Measurements from ENCODE around the gene AFF3. TPM values are rescaled to one million over a fixed set of nuclear protein-coding genes. Genes with fewer than 3 reads are reported as not detected.

Gene AFF3
- total and polyA plus RNA-seq, 2 donors (not counting 3 experiments of a cell fraction or from before 2014, with no cell fraction given) = 0.06 to 0.07 TPM

GRCh38 chr2:99626158-99626557 lies 516.2 kb downstream of the AFF3 start:
- no TSS peak for BruUV-seq (replicated peaks)
- Histone ChIP-seq H2AFZ (ENCODE audit: low read depth, low read length) (no peak overlapping the region), H3K27me3 (ENCODE audit: control insufficient read depth in 2 of 2, insufficient read depth in 2 of 2, low read length in 2 of 2) (no peaks in the 10 kb centered on the region), H3K9me3 (replicated peaks; ENCODE audit: control insufficient read depth, insufficient read depth, low read length) (no peaks in the 10 kb centered on the region), H3K36me3 (ENCODE audit: control insufficient read depth in 2 of 2, extremely low read depth in 1 of 2, insufficient read depth in 2 of 2, low read length in 2 of 2) (no peaks in the 10 kb centered on the region), H3K9me1 (replicated peaks; ENCODE audit: control insufficient read depth, extremely low read depth, insufficient read depth, low read length) (no peaks in the 10 kb centered on the region), H3K9ac (replicated peaks; ENCODE audit: extremely low read depth, insufficient read depth, low read length) (no peak overlapping the region), H3K79me2 (ENCODE audit: control insufficient read depth, insufficient read depth, low read length) (no peaks in the 10 kb centered on the region), H3K4me1 (ENCODE audit: control insufficient read depth, extremely low read depth, insufficient read depth, low read length) (no peaks in the 10 kb centered on the region), H4K20me1 (replicated peaks; ENCODE audit: control insufficient read depth, extremely low read depth, insufficient read depth, low read length) (no peaks in the 10 kb centered on the region), H3K4me3 (replicated peaks in 1 of 3; ENCODE audit: insufficient read depth in 1 of 3, low read depth in 1 of 3, low read length in 3 of 3) (no peak overlapping the region), H3K27ac (ENCODE audit: insufficient read depth, low read depth, low read length) (no peak overlapping the region), H3K4me2 (ENCODE audit: insufficient read depth, low read length) (no peak overlapping the region)
- TF ChIP-seq POLR2AphosphoS5 (IDR thresholded peaks at IDR 0.05; ENCODE audit: insufficient read depth, low read depth, low read length) (no peak), JUN (IDR thresholded peaks at IDR 0.05; ENCODE audit: borderline replicate concordance, insufficient read depth, insufficient read length, low read depth) (no peak), POLR2A (IDR thresholded peaks at IDR 0.05; ENCODE audit: low read depth, low read length) (no peak), MAX (IDR thresholded peaks at IDR 0.05; ENCODE audit: insufficient read depth, insufficient read length) (no peak), FOS (IDR thresholded peaks at IDR 0.05; ENCODE audit: borderline replicate concordance, insufficient read depth, low read length) (no peak), EZH2 (IDR thresholded peaks at IDR 0.05; ENCODE audit: borderline replicate concordance, low read depth, low read length, severe bottlenecking) (no peak), GATA2 (IDR thresholded peaks at IDR 0.05; ENCODE audit: insufficient read depth, insufficient read length, low read depth, low read length) (no peak), MYC (IDR thresholded peaks at IDR 0.05; ENCODE audit: low read depth, low read length) (no peak)
- TF ChIP-seq, protein P1, sequence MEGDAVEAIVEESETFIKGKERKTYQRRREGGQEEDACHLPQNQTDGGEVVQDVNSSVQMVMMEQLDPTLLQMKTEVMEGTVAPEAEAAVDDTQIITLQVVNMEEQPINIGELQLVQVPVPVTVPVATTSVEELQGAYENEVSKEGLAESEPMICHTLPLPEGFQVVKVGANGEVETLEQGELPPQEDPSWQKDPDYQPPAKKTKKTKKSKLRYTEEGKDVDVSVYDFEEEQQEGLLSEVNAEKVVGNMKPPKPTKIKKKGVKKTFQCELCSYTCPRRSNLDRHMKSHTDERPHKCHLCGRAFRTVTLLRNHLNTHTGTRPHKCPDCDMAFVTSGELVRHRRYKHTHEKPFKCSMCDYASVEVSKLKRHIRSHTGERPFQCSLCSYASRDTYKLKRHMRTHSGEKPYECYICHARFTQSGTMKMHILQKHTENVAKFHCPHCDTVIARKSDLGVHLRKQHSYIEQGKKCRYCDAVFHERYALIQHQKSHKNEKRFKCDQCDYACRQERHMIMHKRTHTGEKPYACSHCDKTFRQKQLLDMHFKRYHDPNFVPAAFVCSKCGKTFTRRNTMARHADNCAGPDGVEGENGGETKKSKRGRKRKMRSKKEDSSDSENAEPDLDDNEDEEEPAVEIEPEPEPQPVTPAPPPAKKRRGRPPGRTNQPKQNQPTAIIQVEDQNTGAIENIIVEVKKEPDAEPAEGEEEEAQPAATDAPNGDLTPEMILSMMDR (IDR thresholded peaks at IDR 0.05; ENCODE audit: extremely low read depth in 1 of 2, insufficient read depth in 1 of 2, low read depth in 1 of 2, low read length in 2 of 2) = no peak
- DNase-seq (ENCODE audit: low read depth, low spot score) = no peak
- ChIA-PET POLR2A (no interaction called here), CTCF (interaction anchor here (1.4 kb wide), 1 partner anchor 620 kb away, joined by 3 read pairs; no protein-coding TSS in a partner anchor)
- FAIRE-seq = no peak
- intact Hi-C loops (cut with micrococcal nuclease) = no loop called here
- dilution Hi-C loops (cut with MboI; ENCODE audit: extremely low pct_ligation_motif_present, low sequenced_read_pairs) = no loop called here
